Measurements from ENCODE around the gene NFS1. TPM values are rescaled to one million over a fixed set of nuclear protein-coding genes. Genes with fewer than 3 reads are reported as not detected.
"Not testable (repeated sequence)": the region's sequence is repeated elsewhere in the genome, so short reads cannot be mapped to it uniquely, and the experiment has no call there.

NFS1 gene
- polyA plus RNA-seq, 2 of the 4 experiments (the other 2 are of a cell fraction) = 44.0 to 50.5 TPM

- FAIRE-seq (no peak), DNase-seq (ENCODE audit: low read depth in 1 of 2, low spot score in 1 of 2) (no peak), ATAC-seq (no peak)
- H3K9me3 ChIP-seq = no peaks in the 10 kb centered on the region
- WGBS (ENCODE audit: missing lambda C conversion rate) = 88% methylated on average over 13 of the region's 13 CpGs
- POLR2A ChIA-PET = interaction anchor here (0.6 to 1.2 kb wide), 2 partner anchors 18 to 73 kb away, joined by 5 read pairs; partner anchors contain the start of gene RBM39
- H3K4me1 ChIP-seq = no peaks in the 10 kb centered on the region; the same call in 2 of the 3 replicates
- H3K4me2 ChIP-seq = no peak overlapping the region
- CTCF ChIA-PET = interaction anchor here (1.4 kb wide), 1 partner anchor 8 kb away, joined by 4 read pairs; no protein-coding TSS in a partner anchor
- H3K27ac ChIP-seq = no peak overlapping the region
- no peak overlapping the region for H3K4me3 ChIP-seq
- no peak for TF ChIP-seq CHD2 (IDR thresholded peaks at IDR 0.05; ENCODE audit: low read length, partially characterized antibody)
- no peak for TF ChIP-seq CTCF (IDR thresholded peaks at IDR 0.05)
- TF ChIP-seq HOXA7 (CRISPR knock-in tag; IDR thresholded peaks at IDR 0.05) = 0 out of 2 replicates have a peak, but pooled peaks have one; percentile 39
- TF ChIP-seq BHLHE40 (IDR thresholded peaks at IDR 0.05; ENCODE audit: low read depth, low read length) = no peak
- TF ChIP-seq SMC3 (IDR thresholded peaks at IDR 0.05) = no peak
- TF ChIP-seq JUN (IDR thresholded peaks at IDR 0.05) = 0 out of 5 replicates have a peak, but pooled peaks of 1 of the 2 experiments have one; percentile 3
- TF ChIP-seq HOXB13 (CRISPR knock-in tag; IDR thresholded peaks at IDR 0.05; ENCODE audit: low read depth) = no peak
- TF ChIP-seq FOSB (CRISPR knock-in tag; IDR thresholded peaks at IDR 0.05) = no peak
- peak; percentile 58; the same call in 1 of the 2 replicates for TF ChIP-seq POLR2AphosphoS2 (conservative IDR thresholded peaks at IDR 0.05; ENCODE audit: low read length)
Observed at GRCh38 chr20:35724321-35725230, 25.4 kb upstream of the NFS1 start.

GRCh38 chr20:35723652-35724320 lies 24.6 kb upstream of the NFS1 start:
- not testable (repeated sequence) for H3K4me2 ChIP-seq; H3K27ac ChIP-seq; H3K9me3 ChIP-seq; FAIRE-seq; DNase-seq (ENCODE audit: low read depth in 1 of 2, low spot score in 1 of 2); H3K4me1 ChIP-seq; H3K4me3 ChIP-seq
- 0 out of 2 replicates have a peak, but pooled peaks have one; percentile 17 for TF ChIP-seq POLR2AphosphoS2 (conservative IDR thresholded peaks at IDR 0.05; ENCODE audit: low read length)
- WGBS (ENCODE audit: missing lambda C conversion rate) = 94% methylated on average over 12 of the region's 12 CpGs
- POLR2A ChIA-PET = interaction anchor here (0.6 to 1.2 kb wide), 3 partner anchors 9 to 74 kb away, joined by 3 to 5 read pairs (median 5); partner anchors contain the start of gene RBM39
- ATAC-seq = peak in 1 of 2 experiments; percentile 6; a peak in 2 of 6 replicates
- CTCF ChIA-PET = interaction anchor here (0.6 kb wide), 1 partner anchor 8 kb away, joined by 3 read pairs; no protein-coding TSS in a partner anchor

- not testable (repeated sequence) for H3K27ac ChIP-seq; H3K9me3 ChIP-seq; DNase-seq (ENCODE audit: low read depth in 1 of 2, low spot score in 1 of 2); H3K4me1 ChIP-seq; H3K4me3 ChIP-seq; FAIRE-seq; H3K4me2 ChIP-seq
- WGBS (ENCODE audit: missing lambda C conversion rate) = 92% methylated on average over 4 of the region's 4 CpGs
- ATAC-seq = peak in 1 of 2 experiments; percentile 44; a peak in 2 of 6 replicates
- POLR2A ChIA-PET = interaction anchor here (1.0 to 1.2 kb wide), 2 partner anchors 9 to 19 kb away, joined by 3 to 5 read pairs; partner anchors contain the start of gene RBM39
- CTCF ChIA-PET = interaction anchor here (0.6 kb wide), 1 partner anchor 8 kb away, joined by 3 read pairs; no protein-coding TSS in a partner anchor
Observed at GRCh38 chr20:35723275-35723639, 24.1 kb upstream of the NFS1 start.

- no peak for FAIRE-seq
- H3K4me1 ChIP-seq = no peaks in the 10 kb centered on the region
- ATAC-seq = no peak
- no peak for DNase-seq (ENCODE audit: low read depth in 1 of 2, low spot score in 1 of 2)
- H3K27ac ChIP-seq = no peak overlapping the region
- ChIA-PET CTCF (no interaction called here), POLR2A (interaction anchor here (0.7 to 1.4 kb wide), 3 partner anchors 14 to 70 kb away, joined by 3 to 6 read pairs (median 3); partner anchors contain the start of gene RBM39)
- TF ChIP-seq EHMT2 (IDR thresholded peaks at IDR 0.05; ENCODE audit: low read depth) (no peak), CHD2 (IDR thresholded peaks at IDR 0.05; ENCODE audit: low read length, partially characterized antibody) (no peak), MAX (IDR thresholded peaks at IDR 0.05) (no peak), HEYL (CRISPR knock-in tag; IDR thresholded peaks at IDR 0.05) (no peak), USF2 (IDR thresholded peaks at IDR 0.05) (no peak), BCL3 (IDR thresholded peaks at IDR 0.05) (no peak), POLR2A (IDR thresholded peaks at IDR 0.05; ENCODE audit: low read length) (no peak), SMC3 (IDR thresholded peaks at IDR 0.05) (no peak), KDM1A (IDR thresholded peaks at IDR 0.05; ENCODE audit: low read depth) (no peak), TFCP2L1 (CRISPR knock-in tag; IDR thresholded peaks at IDR 0.05) (no peak), FOXS1 (CRISPR knock-in tag; IDR thresholded peaks at IDR 0.05) (no peak), RARB (CRISPR knock-in tag; IDR thresholded peaks at IDR 0.05) (no peak), HES2 (IDR thresholded peaks at IDR 0.05) (no peak)
- no peak overlapping the region for H3K4me3 ChIP-seq
- H3K9me3 ChIP-seq = no peaks in the 10 kb centered on the region
- H3K4me2 ChIP-seq = no peak overlapping the region
- 89% methylated on average over 3 of the region's 3 CpGs for WGBS (ENCODE audit: missing lambda C conversion rate)
Observed at GRCh38 chr20:35721621-35722020, 22.5 kb upstream of the NFS1 start.
